Keratinocyte (primary cell): ENCODE data around the gene PTPMT1. TPM values are rescaled to one million over a fixed set of nuclear protein-coding genes. Genes with fewer than 3 reads are reported as not detected.

Experiments
- DNase-seq: peaks from one replicate; pipeline ENCODE4 v3.0.0-alpha.2; 2011; ENCODE audit warnings: low read depth, missing footprints, low spot score
- FAIRE-seq: peaks from 2 replicates; lab custom pipeline; 2011; peaks lifted over from hg19 to GRCh38; lab: Jason Lieb, UNC
- H2AFZ ChIP-seq: 2 replicates; pipeline ENCODE4 v1.6.0; 2012; ENCODE audit warnings: low read length, control low read depth, inconsistent platforms; ENCODE audit not compliant: control insufficient read depth
- H3K27ac ChIP-seq: 2 replicates; pipeline ENCODE4 v1.5.1; 2011; ENCODE audit warnings: low read length; ENCODE audit not compliant: control insufficient read depth, insufficient read depth
- H3K27me3 ChIP-seq: 3 replicates; pipeline ENCODE4 v1.6.0; 2011; ENCODE audit warnings: low read length; ENCODE audit not compliant: control insufficient read depth, insufficient read depth; ENCODE audit errors: extremely low read depth
- H3K36me3 ChIP-seq, 2 experiments: 2 replicates in 1 of 2; 3 replicates in 1 of 2; pipeline ENCODE4 v1.5.1; 2011; ENCODE audit warnings: low read length in 2 of 2, mild to moderate bottlenecking in 1 of 2; ENCODE audit not compliant: control insufficient read depth in 2 of 2, insufficient read depth in 2 of 2; ENCODE audit errors: extremely low read depth in 1 of 2
- H3K4me1 ChIP-seq: 3 replicates; pipeline ENCODE4 v1.5.1; 2011; ENCODE audit warnings: low read length; ENCODE audit not compliant: control insufficient read depth, insufficient read depth; ENCODE audit errors: extremely low read depth
- H3K4me2 ChIP-seq: 3 replicates; pipeline ENCODE4 v1.6.0; 2011; ENCODE audit warnings: low read depth, low read length; ENCODE audit not compliant: control insufficient read depth, insufficient read depth; ENCODE audit errors: extremely low read depth
- H3K4me3 ChIP-seq, 3 experiments: fragments of 200-600 bp in 1 of 3; sonication (generic) in 1 of 3; 2 replicates in 2 of 3; 3 replicates in 1 of 3; pipeline ENCODE4 v1.5.1; 2011 to 2016; ENCODE audit warnings: low read length in 3 of 3, mild to moderate bottlenecking in 3 of 3, control low read depth in 2 of 3, inconsistent platforms in 1 of 3, low read depth in 1 of 3, mixed read lengths in 1 of 3, mixed run types in 1 of 3, moderate library complexity in 1 of 3; ENCODE audit not compliant: control insufficient read depth in 2 of 3, insufficient read depth in 2 of 3; ENCODE audit errors: extremely low read depth in 1 of 3
- H3K79me2 ChIP-seq: 2 replicates; pipeline ENCODE4 v1.6.0; 2012; ENCODE audit warnings: low read length; ENCODE audit not compliant: control insufficient read depth, insufficient read depth
- H3K9ac ChIP-seq: 3 replicates; pipeline ENCODE4 v1.6.0; 2011; ENCODE audit warnings: low read length; ENCODE audit not compliant: control insufficient read depth, insufficient read depth; ENCODE audit errors: extremely low read depth
- H3K9me1 ChIP-seq: 3 replicates; pipeline ENCODE4 v1.6.0; 2011; ENCODE audit warnings: low read length; ENCODE audit not compliant: control insufficient read depth, insufficient read depth; ENCODE audit errors: extremely low read depth
- H3K9me3 ChIP-seq: 2 replicates; pipeline ENCODE4 v1.5.1; 2012; ENCODE audit warnings: low read depth, low read length; ENCODE audit not compliant: control insufficient read depth
- H4K20me1 ChIP-seq: 3 replicates; pipeline ENCODE4 v1.6.0; 2011; ENCODE audit warnings: low read length; ENCODE audit not compliant: control insufficient read depth, insufficient read depth; ENCODE audit errors: extremely low read depth
- CTCF ChIP-seq, 3 experiments: IDR thresholded peaks in 1 of 3; conservative IDR thresholded peaks in 1 of 3; optimal IDR thresholded peaks in 1 of 3; 2 replicates in 2 of 3; 3 replicates in 1 of 3; pipeline versions ENCODE3 to v1.5.1; 2011; ENCODE audit warnings: low read length in 3 of 3, mild to moderate bottlenecking in 3 of 3, moderate library complexity in 2 of 3, control low read depth in 1 of 3, inconsistent platforms in 1 of 3; ENCODE audit not compliant: insufficient read depth in 2 of 3; ENCODE audit errors: extremely low read depth in 1 of 3
- EZH2 ChIP-seq: IDR thresholded peaks from one replicate; pipeline ENCODE4 v1.6.1; 2012; ENCODE audit warnings: inconsistent platforms, mild to moderate bottlenecking, low read length, moderate library complexity
- dilution Hi-C: fragments of 300-500 bp; cut with MboI; formaldehyde crosslinking; loops from one replicate; pipeline ENCODE4 v1.7.0; 2020; ENCODE audit warnings: low sequenced_read_pairs; ENCODE audit not compliant: extremely low pct_ligation_motif_present
- polyA plus RNA-seq, 5 experiments: library from polyadenylated mRNA; depleted of rRNA in 3 of 5; stranded (reverse) in 3 of 5; stranded (forward) in 1 of 5; unstranded in 1 of 5; fragments of >200 nt; gene quantifications; 1 replicate in 1 of 5; 2 replicates in 3 of 5; 3 replicates in 1 of 5; pipeline versions ENCODE4 v1.2.1 to v1.2.3, GENCODE V29; 2011 to 2012; ENCODE audit warnings: missing spikeins in 2 of 5, low read depth in 1 of 5, low replicate concordance in 1 of 5

The PTPMT1 gene
- polyA plus RNA-seq, 1 donor (not counting 4 experiments of a cell fraction or from before 2014, with no cell fraction given) = 64.9 TPM

- no peak for FAIRE-seq
- Histone ChIP-seq H3K79me2 (no peaks in the 10 kb centered on the region), H3K9me3 (no peaks in the 10 kb centered on the region), H3K9ac (no peak overlapping the region), H3K27ac (no peak overlapping the region), H3K36me3 (peaks cover 0 to 3% of the 10 kb centered on the region in 2 experiments), H3K4me1 (peaks cover 3% of the 10 kb centered on the region), H3K4me2 (no peak overlapping the region), H4K20me1 (no peaks in the 10 kb centered on the region), H3K27me3 (peaks cover 45% of the 10 kb centered on the region), H3K4me3 (no peak overlapping the region), H3K9me1 (no peaks in the 10 kb centered on the region), H2AFZ (no peak overlapping the region)
- TF ChIP-seq EZH2 = no peak
- TF ChIP-seq CTCF (optimal IDR thresholded peaks at IDR 0.05 in 1 of 3, IDR thresholded peaks at IDR 0.05 in 1 of 3, conservative IDR thresholded peaks at IDR 0.05 in 1 of 3; ENCODE audit: extremely low read depth in 1 of 3, insufficient read depth in 2 of 3, low read length in 3 of 3) = no peak
- dilution Hi-C loops = no loop called here
- no peak for DNase-seq
These were observed 23.7 kb downstream of the PTPMT1 start for GRCh38 chr11:47589118-47589517.

GRCh38 chr11:47589584-47589976, 24.2 kb downstream of the PTPMT1 start:
- H3K4me1 ChIP-seq = peaks cover 3% of the 10 kb centered on the region
- peaks cover 3% of the 10 kb centered on the region for H4K20me1 ChIP-seq
- H3K4me2 ChIP-seq = no peak overlapping the region
- dilution Hi-C loops = no loop called here
- H3K4me3 ChIP-seq = no peak overlapping the region
- TF ChIP-seq CTCF (optimal IDR thresholded peaks at IDR 0.05 in 1 of 3, IDR thresholded peaks at IDR 0.05 in 1 of 3, conservative IDR thresholded peaks at IDR 0.05 in 1 of 3; ENCODE audit: extremely low read depth in 1 of 3, insufficient read depth in 2 of 3, low read length in 3 of 3) (no peak), EZH2 (no peak)
- H3K27me3 ChIP-seq = peaks cover 50% of the 10 kb centered on the region
- no peak overlapping the region for H3K27ac ChIP-seq
- FAIRE-seq = no peak
- no peak for DNase-seq
- no peaks in the 10 kb centered on the region for H3K9me3 ChIP-seq
- H3K9me1 ChIP-seq = no peaks in the 10 kb centered on the region
- H3K36me3 ChIP-seq = no peaks in the 10 kb centered on the region
- H3K79me2 ChIP-seq = no peaks in the 10 kb centered on the region
- H2AFZ ChIP-seq = peak overlapping the region; percentile 46
- H3K9ac ChIP-seq = no peak overlapping the region
